ENCODE data around the gene C1QL1. TPM values are rescaled to one million over a fixed set of nuclear protein-coding genes. Genes with fewer than 3 reads are reported as not detected.
A peak's percentile ranks its signal among the peaks of the same experiment; 100 is the strongest.

Gene C1QL1
- total RNA-seq, 1 donor from 2014 or later: not detected

GRCh38 chr17:44989552-44990138, 21.5 kb upstream of the C1QL1 start:
- no peak for DNase-seq (ENCODE audit: low spot score)

GRCh38 chr17:44988044-44988942, 20.2 kb upstream of the C1QL1 start:
- no peak for DNase-seq (ENCODE audit: low spot score)

GRCh38 chr17:44983563-44983962, 15.5 kb upstream of the C1QL1 start:
- DNase-seq (ENCODE audit: low spot score): no peak

- DNase-seq (ENCODE audit: low spot score): no peak
Measured at GRCh38 chr17:44982113-44982702, 14.1 kb upstream of the C1QL1 start.

GRCh38 chr17:44981221-44981968, 13.3 kb upstream of the C1QL1 start:
- DNase-seq (ENCODE audit: low spot score): no peak

- peak; percentile 87 for DNase-seq (ENCODE audit: low spot score)
Measured at GRCh38 chr17:44979426-44979995, 11.4 kb upstream of the C1QL1 start.

- no peak for DNase-seq (ENCODE audit: low spot score)
Measured at GRCh38 chr17:44978807-44979206, 10.7 kb upstream of the C1QL1 start.

GRCh38 chr17:44977814-44978550, 9.9 kb upstream of the C1QL1 start:
- DNase-seq (ENCODE audit: low spot score): peak; percentile 46

GRCh38 chr17:44977065-44977464, 9.0 kb upstream of the C1QL1 start:
- DNase-seq (ENCODE audit: low spot score): no peak

GRCh38 chr17:44976206-44976605, 8.1 kb upstream of the C1QL1 start:
- DNase-seq (ENCODE audit: low spot score): no peak

GRCh38 chr17:44972953-44973352, 4.8 kb upstream of the C1QL1 start:
- no peak for DNase-seq (ENCODE audit: low spot score)

GRCh38 chr17:44971776-44972483, 3.8 kb upstream of the C1QL1 start:
- DNase-seq (ENCODE audit: low spot score): no peak

- DNase-seq (ENCODE audit: low spot score): no peak
Measured at GRCh38 chr17:44970136-44970741, 2.1 kb upstream of the C1QL1 start.

- no peak for DNase-seq (ENCODE audit: low spot score)
Measured at GRCh38 chr17:44969144-44969780, 1.2 kb upstream of the C1QL1 start.

GRCh38 chr17:44967907-44968224, 237 bp downstream of the C1QL1 start:
- no peak for DNase-seq (ENCODE audit: low spot score)

GRCh38 chr17:44967026-44967906, 837 bp downstream of the C1QL1 start:
- DNase-seq (ENCODE audit: low spot score): no peak

GRCh38 chr17:44966348-44967025, 1.6 kb downstream of the C1QL1 start:
- DNase-seq (ENCODE audit: low spot score): no peak
